Midbrain (tissue), 1 donor: Measurements from ENCODE around the gene KRT24.
"Not testable (repeated sequence)": the region's sequence is repeated elsewhere in the genome, so short reads cannot be mapped to it uniquely, and the experiment has no call there.

Experiments used
- DNase-seq: peaks from one replicate; lab custom pipeline; 2025; lab: John Stamatoyannopoulos, UW

The KRT24 gene

GRCh38 chr17:40703652-40704051 lies at the start of gene KRT24:
Gene KRT24 (minus strand): TSS chr17:40703752. CDS start chr17:40703693, 59 bp downstream.
- no peak for DNase-seq

GRCh38 chr17:40751065-40751464 lies 47.5 kb upstream of the KRT24 start:
- no peak for DNase-seq

GRCh38 chr17:40750391-40750790 lies 46.8 kb upstream of the KRT24 start:
- DNase-seq, result no peak

GRCh38 chr17:40748666-40749065 lies 45.1 kb upstream of the KRT24 start:
- DNase-seq, result not testable (repeated sequence)

GRCh38 chr17:40738553-40738952 lies 35.0 kb upstream of the KRT24 start:
- no peak for DNase-seq

GRCh38 chr17:40735016-40735415 lies 31.5 kb upstream of the KRT24 start:
- no peak for DNase-seq

- no peak for DNase-seq
Measured at GRCh38 chr17:40734018-40734417, 30.5 kb upstream of the KRT24 start.

- DNase-seq, result no peak
Measured at GRCh38 chr17:40730970-40731369, 27.4 kb upstream of the KRT24 start.

- no peak for DNase-seq
Measured at GRCh38 chr17:40727447-40728231, 24.1 kb upstream of the KRT24 start.

- no peak for DNase-seq
Measured at GRCh38 chr17:40726919-40727318, 23.4 kb upstream of the KRT24 start.

GRCh38 chr17:40724656-40725055 lies 21.1 kb upstream of the KRT24 start:
- DNase-seq, result no peak

- DNase-seq, result no peak
Measured at GRCh38 chr17:40722241-40722640, 18.7 kb upstream of the KRT24 start.

GRCh38 chr17:40720899-40721298 lies 17.3 kb upstream of the KRT24 start:
- no peak for DNase-seq

GRCh38 chr17:40718930-40719329 lies 15.4 kb upstream of the KRT24 start:
- no peak for DNase-seq

- DNase-seq, result no peak
Measured at GRCh38 chr17:40717776-40718175, 14.2 kb upstream of the KRT24 start.

- DNase-seq, result no peak
Measured at GRCh38 chr17:40714473-40714872, 10.9 kb upstream of the KRT24 start.

GRCh38 chr17:40707745-40708144 lies 4.2 kb upstream of the KRT24 start:
- DNase-seq, result no peak

- no peak for DNase-seq
Measured at GRCh38 chr17:40705584-40705983, 2.0 kb upstream of the KRT24 start.

GRCh38 chr17:40702271-40702670 lies 1.3 kb downstream of the KRT24 start:
- no peak for DNase-seq

- DNase-seq, result no peak
Measured at GRCh38 chr17:40699853-40700252, 3.7 kb downstream of the KRT24 start.

- no peak for DNase-seq
Measured at GRCh38 chr17:40699371-40699770, 4.2 kb downstream of the KRT24 start.

- no peak for DNase-seq
Measured at GRCh38 chr17:40697297-40697696, 6.3 kb downstream of the KRT24 start.

- no peak for DNase-seq
Measured at GRCh38 chr17:40696651-40697072, 6.9 kb downstream of the KRT24 start.

GRCh38 chr17:40695874-40696472 lies 7.6 kb downstream of the KRT24 start:
- DNase-seq, result no peak
